MG63 (cell line): ENCODE results near the gene UNC13C. TPM values are rescaled to one million over a fixed set of nuclear protein-coding genes. Genes with fewer than 3 reads are reported as not detected.
A peak's percentile ranks its signal among the peaks of the same experiment; 100 is the strongest.

Experiments
- DNase-seq: peaks from one replicate; pipeline ENCODE4 v3.0.0-alpha.2; 2020
- H3K27me3 ChIP-seq: fragments of 250-450 bp; sonication (Bioruptor Pico); 2 replicates; pipeline ENCODE4 v1.5.1; 2020; ENCODE audit warnings: mild to moderate bottlenecking, moderate library complexity
- H3K36me3 ChIP-seq: fragments of 250-450 bp; sonication (Bioruptor Pico); 2 replicates; pipeline ENCODE4 v1.5.1; 2020; ENCODE audit warnings: mild to moderate bottlenecking, moderate library complexity
- H3K4me3 ChIP-seq: fragments of 250-450 bp; sonication (Bioruptor Pico); 2 replicates; pipeline ENCODE4 v1.5.1; 2020; ENCODE audit warnings: mild to moderate bottlenecking, moderate library complexity
- H3K9me3 ChIP-seq: fragments of 250-450 bp; sonication (Bioruptor Pico); 2 replicates; pipeline ENCODE4 v1.5.1; 2020; ENCODE audit warnings: mild to moderate bottlenecking, moderate library complexity
- total RNA-seq: library from RNA; depleted of rRNA; stranded (reverse); fragments of >200 nt; shearing (Covaris generic); gene quantifications from 2 replicates; pipeline ENCODE4 v1.2.3, GENCODE V29; 2014; ENCODE audit warnings: low replicate concordance

UNC13C gene
- total RNA-seq, 1 experiment from 2014 or later = not detected

DNA sequence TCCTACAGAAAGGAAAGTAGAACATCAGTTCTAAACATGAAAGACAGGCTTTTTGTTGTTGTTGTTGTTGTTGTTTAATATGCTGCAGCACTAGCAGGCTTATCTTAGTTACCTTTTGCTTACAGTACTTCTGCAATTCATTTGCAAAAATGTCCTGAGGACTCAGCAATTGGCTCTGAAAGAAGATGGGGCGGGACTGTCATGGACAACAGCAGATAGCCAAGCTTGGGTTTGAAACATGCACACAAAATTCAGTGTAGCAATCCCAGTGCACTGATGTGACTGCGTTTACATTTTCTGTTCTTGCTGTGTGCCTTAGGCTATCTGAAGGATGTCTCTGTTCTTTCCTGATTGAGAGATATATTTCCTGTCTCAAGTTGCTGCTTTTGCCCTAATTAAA lies 9.2 kb downstream of the UNC13C start:
- no peaks in the 10 kb centered on the region for H3K9me3 ChIP-seq
- no peaks in the 10 kb centered on the region; the same call in none of the 2 replicates for H3K27me3 ChIP-seq
- no peak for DNase-seq
- no peak overlapping the region for H3K4me3 ChIP-seq
- no peaks in the 10 kb centered on the region for H3K36me3 ChIP-seq

DNA sequence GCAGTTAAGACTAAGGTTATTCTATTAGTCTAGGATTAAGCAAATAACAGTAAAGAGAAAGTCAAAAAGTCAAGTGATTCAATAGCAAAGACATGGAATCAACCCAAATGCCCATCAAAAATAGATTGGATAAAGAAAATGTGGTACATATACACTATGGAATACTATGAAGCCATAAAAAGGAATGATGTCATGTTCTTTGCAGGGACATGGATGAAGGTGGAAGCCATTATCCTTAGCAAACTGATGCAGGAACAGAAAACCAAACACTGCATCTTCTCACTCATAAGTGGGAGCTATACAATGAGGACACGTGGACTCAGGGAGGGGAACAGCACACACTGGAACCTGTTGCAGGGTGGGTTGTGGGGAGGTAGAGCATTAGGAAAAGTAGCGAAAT lies 29.0 kb downstream of the UNC13C start:
- H3K9me3 ChIP-seq = no peaks in the 10 kb centered on the region
- H3K27me3 ChIP-seq = 0 out of 2 replicates have a peak, but pooled peaks cover 2% of the 10 kb centered on the region
- DNase-seq = no peak
- no peaks in the 10 kb centered on the region for H3K36me3 ChIP-seq
- no peak overlapping the region for H3K4me3 ChIP-seq

DNA sequence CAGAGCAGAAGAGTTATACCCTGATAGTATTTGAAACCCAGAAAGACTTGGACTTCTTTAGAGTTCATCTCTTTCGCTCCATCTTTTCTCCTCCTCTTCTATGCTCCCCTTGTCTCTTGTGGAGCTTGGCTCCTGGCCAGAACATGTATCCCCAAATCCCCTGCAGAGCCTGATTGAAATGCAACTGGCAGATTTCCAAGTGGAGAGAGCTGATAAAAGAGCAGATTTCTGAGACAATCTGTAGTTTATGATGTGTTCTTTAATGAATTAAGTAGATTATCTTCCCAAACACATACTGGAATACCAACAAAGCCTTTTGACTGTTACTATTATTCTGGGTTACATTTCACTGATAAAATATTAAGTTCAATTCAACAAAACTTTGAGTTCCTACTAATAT lies 33.4 kb downstream of the UNC13C start:
- no peak overlapping the region for H3K4me3 ChIP-seq
- H3K9me3 ChIP-seq = no peaks in the 10 kb centered on the region
- no peak for DNase-seq
- no peaks in the 10 kb centered on the region for H3K36me3 ChIP-seq
- no peaks in the 10 kb centered on the region for H3K27me3 ChIP-seq

DNA sequence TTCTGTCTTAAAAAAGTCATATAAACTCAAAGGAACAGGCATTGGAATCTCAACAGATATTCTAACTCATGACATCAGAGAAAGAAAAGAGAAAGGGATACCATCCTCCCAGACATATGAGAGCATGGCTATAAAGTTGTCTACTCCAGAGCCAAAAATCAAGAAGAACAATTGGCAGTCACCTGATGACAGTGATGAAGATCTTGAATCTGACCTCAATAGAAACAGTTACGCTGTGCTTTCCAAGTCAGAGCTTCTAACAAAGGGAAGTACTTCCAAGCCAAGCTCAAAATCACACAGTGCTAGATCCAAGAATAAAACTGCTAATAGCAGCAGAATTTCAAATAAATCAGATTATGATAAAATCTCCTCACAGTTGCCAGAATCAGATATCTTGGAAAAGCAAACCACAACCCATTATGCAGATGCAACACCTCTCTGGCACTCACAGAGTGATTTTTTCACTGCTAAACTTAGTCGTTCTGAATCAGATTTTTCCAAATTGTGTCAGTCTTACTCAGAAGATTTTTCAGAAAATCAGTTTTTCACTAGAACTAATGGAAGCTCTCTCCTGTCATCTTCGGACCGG lies 35.9 kb downstream of the UNC13C start:
- H3K36me3 ChIP-seq = no peaks in the 10 kb centered on the region
- no peak overlapping the region for H3K4me3 ChIP-seq
- no peaks in the 10 kb centered on the region for H3K9me3 ChIP-seq
- no peaks in the 10 kb centered on the region for H3K27me3 ChIP-seq
- no peak for DNase-seq

DNA sequence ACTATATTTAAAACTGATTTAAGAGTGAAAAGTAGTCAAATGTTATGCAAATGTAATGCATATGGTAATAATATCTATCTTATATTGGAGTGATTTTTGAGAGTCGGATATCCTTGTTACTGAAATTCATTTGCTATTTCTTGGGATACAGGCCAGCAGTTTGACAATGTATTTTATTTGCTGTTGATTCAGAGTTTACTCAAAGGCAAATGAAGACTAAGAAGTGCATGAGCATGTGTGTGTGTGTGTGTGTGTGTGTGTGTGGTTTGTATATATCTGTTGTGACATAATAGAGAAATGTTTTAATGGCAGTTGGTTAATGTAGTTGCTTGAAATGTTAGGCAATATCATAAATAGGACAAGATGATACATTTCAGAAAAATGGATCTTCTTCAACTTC lies 39.0 kb downstream of the UNC13C start:
- Histone ChIP-seq H3K27me3 (no peaks in the 10 kb centered on the region), H3K9me3 (no peaks in the 10 kb centered on the region), H3K36me3 (no peaks in the 10 kb centered on the region), H3K4me3 (no peak overlapping the region)
- DNase-seq = no peak

DNA sequence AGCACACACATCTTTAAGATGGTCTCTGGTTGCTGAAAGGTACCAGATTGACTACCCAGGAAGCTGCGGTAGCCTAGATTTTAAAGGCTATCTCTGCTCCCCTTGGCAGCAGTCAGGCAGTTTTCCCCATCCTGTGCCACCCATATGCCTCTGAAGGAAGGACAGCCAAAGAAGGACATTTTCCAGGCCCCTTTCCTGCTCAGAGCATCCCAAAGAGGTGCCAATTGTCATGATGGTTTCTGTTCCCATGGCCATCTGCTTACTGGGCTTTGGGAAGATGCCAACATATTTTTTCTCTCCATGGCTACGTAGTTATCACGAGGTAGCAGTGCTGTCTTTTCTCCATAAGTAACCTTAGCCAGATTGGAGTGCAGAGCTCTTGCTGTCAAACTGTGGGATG lies 39.7 kb downstream of the UNC13C start:
- H3K36me3 ChIP-seq = no peaks in the 10 kb centered on the region
- H3K27me3 ChIP-seq = no peaks in the 10 kb centered on the region

DNA sequence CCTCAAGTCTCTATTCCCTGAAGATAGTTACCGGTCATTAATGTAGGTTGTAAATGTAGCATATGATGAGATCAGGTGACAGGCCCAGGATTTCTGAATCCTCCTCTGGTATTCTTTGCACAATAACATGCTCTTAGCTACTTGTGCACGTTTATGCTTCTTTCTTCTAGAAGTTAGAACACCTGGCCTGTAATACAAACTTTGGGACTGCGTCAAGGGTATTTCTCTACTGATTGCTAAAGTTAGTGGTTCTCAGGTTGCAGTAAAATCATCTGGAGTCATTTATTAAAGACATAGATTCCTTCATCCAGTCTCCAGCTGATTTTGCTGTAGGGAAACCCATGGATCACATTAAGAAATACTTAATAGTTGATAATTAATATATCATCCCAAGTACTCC lies 48.0 kb downstream of the UNC13C start:
- no peak for DNase-seq
- H3K4me3 ChIP-seq = no peak overlapping the region
- H3K9me3 ChIP-seq = no peaks in the 10 kb centered on the region

More for the DNA sequence above, 39.7 kb downstream of the UNC13C start:
- DNase-seq = no peak
- no peaks in the 10 kb centered on the region for H3K9me3 ChIP-seq
- H3K4me3 ChIP-seq = no peak overlapping the region

DNA sequence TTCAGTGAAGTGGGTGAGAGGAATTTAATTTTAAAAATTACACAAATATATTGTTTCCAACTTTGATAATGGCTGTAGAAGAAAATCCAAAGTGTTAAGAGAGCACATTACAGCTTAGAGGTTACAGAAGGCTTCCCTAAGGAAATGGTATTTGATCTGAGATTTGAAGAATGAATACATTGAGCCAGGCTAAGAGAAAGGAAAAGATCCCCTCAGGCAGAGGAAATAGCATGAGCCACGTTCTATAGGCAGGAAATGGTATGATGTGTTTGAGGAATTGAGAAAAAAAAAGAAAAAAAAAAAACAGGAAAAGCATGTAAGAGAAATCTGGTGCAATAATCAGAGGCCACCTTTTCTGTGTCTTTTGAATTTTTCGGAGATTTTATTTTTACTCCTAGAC lies 48.6 kb downstream of the UNC13C start:
- Histone ChIP-seq H3K4me3 (no peak overlapping the region), H3K27me3 (no peaks in the 10 kb centered on the region), H3K9me3 (no peaks in the 10 kb centered on the region), H3K36me3 (no peaks in the 10 kb centered on the region)
- no peak for DNase-seq

More for the DNA sequence above, 48.0 kb downstream of the UNC13C start:
- no peaks in the 10 kb centered on the region for H3K36me3 ChIP-seq
- H3K27me3 ChIP-seq = no peaks in the 10 kb centered on the region

DNA sequence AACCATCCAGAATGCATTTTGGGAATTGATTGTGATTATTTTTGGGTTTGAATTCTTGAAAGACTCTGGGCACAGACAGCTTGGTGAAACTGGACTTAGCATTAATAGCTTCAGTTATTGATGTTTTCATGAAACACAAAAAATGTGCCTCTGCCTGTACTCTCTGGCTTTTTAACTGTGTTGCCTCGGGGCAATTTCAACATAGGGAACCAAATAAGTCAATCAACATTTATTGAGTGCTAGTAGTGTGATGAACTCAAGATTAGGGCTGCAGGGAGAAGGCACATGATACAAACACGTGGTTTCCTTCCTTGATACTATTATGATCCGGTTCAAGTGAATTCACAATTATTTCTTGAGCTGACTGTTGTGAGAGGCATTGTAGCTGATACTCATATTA lies 50.8 kb downstream of the UNC13C start:
- Histone ChIP-seq H3K36me3 (no peaks in the 10 kb centered on the region), H3K9me3 (no peaks in the 10 kb centered on the region)

DNA sequence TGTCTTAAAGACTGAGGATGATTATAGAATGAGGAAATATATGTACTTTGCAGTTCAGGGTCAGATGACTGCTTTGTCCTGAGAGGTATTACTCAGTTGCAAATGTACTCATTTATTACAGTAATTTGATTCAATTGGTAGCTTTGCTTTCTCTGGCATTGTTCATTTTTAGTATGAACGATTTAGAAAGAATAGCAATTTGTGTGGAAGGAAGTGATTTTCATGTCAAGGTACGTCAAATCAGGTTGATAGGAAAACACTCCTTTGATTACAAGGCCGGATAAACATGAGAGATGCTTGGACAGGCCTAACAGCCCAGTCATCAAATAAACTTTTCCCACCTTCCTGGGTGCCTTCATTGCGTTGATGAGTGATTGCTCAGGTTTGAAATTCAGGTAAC lies 53.8 kb downstream of the UNC13C start:
- no peaks in the 10 kb centered on the region for H3K36me3 ChIP-seq
- no peaks in the 10 kb centered on the region for H3K9me3 ChIP-seq
- no peak for DNase-seq
- H3K4me3 ChIP-seq = no peak overlapping the region
- no peaks in the 10 kb centered on the region for H3K27me3 ChIP-seq

More for the DNA sequence above, 50.8 kb downstream of the UNC13C start:
- no peak overlapping the region for H3K4me3 ChIP-seq
- no peak for DNase-seq
- no peaks in the 10 kb centered on the region for H3K27me3 ChIP-seq

DNA sequence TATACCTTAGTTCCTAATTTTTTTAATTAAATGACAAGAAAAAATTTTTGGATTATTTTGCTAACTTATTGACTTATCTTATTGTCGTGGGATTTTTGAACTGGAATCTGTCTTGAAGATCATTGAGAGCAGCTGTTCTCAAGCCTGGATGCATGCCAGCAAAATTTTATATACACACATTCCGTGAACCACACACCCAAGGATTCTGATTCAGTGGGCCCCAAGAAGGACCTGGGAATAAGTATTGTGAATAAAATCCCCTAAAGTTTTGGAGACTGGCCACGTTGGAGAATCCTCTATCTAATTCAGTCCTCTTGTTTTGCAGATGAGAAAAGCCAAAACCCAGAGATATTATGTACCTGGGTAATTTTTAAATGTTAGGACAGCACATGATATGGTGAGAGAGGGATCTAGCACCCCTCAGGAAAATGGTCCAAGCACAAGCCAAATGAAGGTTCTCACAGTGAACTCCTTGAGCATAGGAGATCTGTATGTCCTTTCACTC lies 55.2 kb downstream of the UNC13C start:
- Histone ChIP-seq H3K27me3 (no peaks in the 10 kb centered on the region), H3K36me3 (no peaks in the 10 kb centered on the region), H3K4me3 (no peak overlapping the region), H3K9me3 (no peaks in the 10 kb centered on the region)
- no peak for DNase-seq

DNA sequence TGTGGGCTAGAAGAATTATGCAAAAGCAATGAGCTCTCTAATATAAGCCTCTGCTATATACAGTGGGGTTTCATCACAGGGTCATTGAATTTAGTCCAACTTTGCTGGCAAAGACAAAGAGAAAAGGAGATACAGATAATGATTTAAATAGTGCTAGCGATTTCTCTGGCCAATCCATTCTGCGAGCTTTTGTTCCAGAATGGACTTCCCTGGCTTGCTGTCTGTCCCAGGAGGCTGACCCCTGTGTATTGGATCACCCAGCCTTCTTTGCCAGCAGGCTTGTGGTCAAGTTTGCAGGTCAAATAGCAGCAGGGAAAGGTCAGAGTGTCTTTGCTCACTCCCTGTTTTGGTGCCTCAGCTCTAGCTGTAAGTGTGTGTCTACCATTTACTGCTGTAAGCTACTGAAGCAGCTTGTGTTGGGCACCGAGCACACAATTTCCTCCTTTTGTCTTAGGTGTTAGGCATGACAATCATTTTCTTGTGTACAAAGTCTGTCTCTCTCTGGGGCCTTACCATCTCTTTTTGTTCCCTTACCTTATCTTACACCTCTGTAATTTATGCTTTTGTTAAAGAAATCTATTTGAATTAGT lies 55.7 kb downstream of the UNC13C start:
- no peak overlapping the region for H3K4me3 ChIP-seq
- no peak for DNase-seq
- no peaks in the 10 kb centered on the region for H3K36me3 ChIP-seq
- H3K9me3 ChIP-seq = no peaks in the 10 kb centered on the region
- H3K27me3 ChIP-seq = no peaks in the 10 kb centered on the region

DNA sequence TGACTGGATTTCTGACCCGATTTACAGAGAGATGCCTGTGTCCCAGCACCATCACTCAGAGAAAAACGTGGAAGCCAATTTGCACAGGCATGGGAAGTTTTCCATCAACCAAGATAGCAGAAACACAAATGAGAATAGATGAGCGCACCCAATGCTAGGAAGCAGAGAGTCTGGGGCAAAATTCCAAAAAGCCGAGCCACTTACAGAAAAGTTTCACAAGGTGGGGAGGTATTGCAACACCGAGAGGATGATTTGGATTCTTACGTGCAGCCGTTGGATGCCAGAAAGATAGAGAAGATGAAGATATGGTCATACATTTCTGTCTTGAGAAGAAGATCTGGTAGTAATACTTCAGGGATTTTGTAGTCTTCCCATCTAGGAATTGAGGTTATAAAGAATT lies 57.4 kb downstream of the UNC13C start:
- H3K36me3 ChIP-seq = no peaks in the 10 kb centered on the region
- no peak for DNase-seq
- no peaks in the 10 kb centered on the region for H3K27me3 ChIP-seq
- H3K4me3 ChIP-seq = no peak overlapping the region
- no peaks in the 10 kb centered on the region for H3K9me3 ChIP-seq

DNA sequence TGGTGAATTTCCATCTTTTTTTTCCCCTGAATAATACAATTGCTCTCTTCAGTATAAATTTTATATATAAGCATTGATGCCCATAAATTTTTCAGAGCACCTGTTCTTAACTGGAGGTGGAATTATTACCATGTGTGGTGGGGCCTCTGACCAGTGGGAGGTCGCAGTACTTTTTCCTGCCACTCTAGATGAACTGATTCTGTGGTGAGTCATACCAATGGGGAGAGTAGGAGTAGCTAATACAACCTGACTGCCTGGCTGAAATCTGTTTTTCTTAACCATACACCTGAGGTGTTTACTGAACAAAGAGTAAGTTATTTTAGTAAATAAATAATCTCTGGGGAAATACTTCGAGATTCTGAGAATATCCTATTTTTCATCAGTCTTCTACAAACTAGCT lies 67.2 kb downstream of the UNC13C start:
- no peaks in the 10 kb centered on the region; the same call in 1 of the 2 replicates for H3K27me3 ChIP-seq
- DNase-seq = no peak
- no peaks in the 10 kb centered on the region for H3K36me3 ChIP-seq
- no peak overlapping the region for H3K4me3 ChIP-seq
- H3K9me3 ChIP-seq = no peaks in the 10 kb centered on the region

DNA sequence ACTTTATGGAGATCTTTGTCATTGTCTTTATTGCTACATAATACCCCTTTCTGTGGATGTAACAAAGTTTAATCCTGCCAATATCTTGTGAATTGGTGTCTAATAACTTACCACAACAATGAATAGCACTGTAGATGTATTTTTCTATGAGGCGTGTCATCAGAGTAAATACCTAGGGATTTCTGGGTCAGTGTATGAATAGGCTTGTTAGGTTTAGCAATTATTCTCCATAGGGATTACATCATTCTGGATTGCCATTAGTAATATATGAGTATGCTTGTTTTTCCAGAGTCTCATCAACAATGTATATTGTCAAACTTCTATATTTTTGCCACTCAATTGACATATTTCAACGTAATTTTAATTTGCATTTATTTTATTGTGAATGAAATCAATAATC lies 67.9 kb downstream of the UNC13C start:
- Histone ChIP-seq H3K9me3 (no peaks in the 10 kb centered on the region), H3K4me3 (no peak overlapping the region), H3K36me3 (no peaks in the 10 kb centered on the region), H3K27me3 (no peaks in the 10 kb centered on the region; the same call in 1 of the 2 replicates)
- DNase-seq = no peak

DNA sequence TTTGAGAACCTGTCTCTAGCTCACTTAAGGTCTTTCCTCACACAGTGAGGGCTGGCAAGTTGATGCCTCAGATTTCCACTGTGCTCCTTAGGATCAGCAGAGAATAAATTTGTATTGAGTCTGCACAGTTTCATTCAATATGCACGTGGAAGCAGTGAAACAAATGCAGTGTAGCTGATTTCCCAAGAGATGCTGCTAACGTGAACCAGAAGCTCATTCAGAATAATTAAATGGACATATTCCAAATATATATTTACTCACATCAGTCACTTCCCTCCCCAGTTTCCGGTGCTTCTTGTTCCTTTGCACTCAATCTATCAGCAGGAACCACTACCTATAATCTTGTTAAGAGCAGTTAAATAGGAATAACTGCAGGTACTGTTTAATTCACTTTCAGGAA lies 86.1 kb downstream of the UNC13C start:
- no peaks in the 10 kb centered on the region for H3K36me3 ChIP-seq
- no peak overlapping the region for H3K4me3 ChIP-seq
- H3K9me3 ChIP-seq = no peaks in the 10 kb centered on the region
- DNase-seq = no peak
- H3K27me3 ChIP-seq = no peaks in the 10 kb centered on the region

DNA sequence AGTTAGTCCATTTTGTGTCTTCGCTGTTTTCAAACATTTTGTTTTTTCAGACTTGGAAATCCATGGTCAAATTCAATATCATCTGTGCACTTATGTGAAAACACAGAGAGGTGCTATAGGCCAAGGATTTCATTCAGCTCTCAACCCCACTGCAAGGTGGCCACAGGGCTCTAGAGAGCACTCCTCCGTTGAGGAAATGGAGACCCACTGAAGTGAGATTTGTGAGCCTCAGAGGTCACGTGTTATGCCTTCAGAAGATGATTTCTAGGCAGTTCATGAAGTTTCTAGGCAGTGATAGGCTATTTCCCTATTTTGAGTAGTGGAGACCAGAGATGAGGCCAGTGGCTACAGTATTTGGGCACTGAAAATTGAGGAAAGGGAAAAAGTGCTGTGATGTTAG lies 88.2 kb downstream of the UNC13C start:
- Histone ChIP-seq H3K9me3 (no peaks in the 10 kb centered on the region), H3K4me3 (no peak overlapping the region), H3K27me3 (no peaks in the 10 kb centered on the region), H3K36me3 (no peaks in the 10 kb centered on the region)
- DNase-seq = no peak

DNA sequence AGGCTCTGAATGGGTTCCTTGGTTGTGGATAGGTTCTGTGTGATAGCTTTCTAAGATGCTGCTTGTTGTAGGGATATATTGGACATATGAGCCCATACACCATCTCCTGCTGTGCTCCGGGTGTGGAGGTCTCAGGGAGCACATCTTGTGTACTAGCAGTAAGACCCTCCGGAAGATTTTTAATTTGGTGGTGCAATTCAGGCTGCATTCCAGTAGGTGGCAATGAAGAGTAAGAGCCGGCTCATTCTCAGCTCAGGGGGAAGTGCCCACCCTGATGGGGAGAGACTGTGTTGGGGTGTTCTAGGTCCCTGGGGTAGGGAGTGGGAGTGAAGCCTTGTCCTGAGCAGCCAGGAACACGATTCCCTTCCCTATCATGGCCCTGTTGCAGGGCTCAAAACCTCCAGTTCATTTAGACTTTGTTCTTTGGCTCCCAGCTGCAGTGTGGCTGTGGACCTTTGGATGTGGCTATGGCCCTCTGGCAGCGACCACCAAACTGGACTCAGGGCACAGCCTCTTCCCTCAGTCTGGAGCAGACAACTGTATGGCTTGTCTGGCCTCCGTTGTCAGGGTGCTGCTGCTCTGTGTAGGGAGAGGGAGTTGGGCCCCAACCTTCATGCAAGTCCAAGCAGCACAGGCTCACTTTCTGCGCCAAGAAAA lies 104.7 kb downstream of the UNC13C start:
- DNase-seq = peak; percentile 3
- no peaks in the 10 kb centered on the region for H3K9me3 ChIP-seq
- no peaks in the 10 kb centered on the region; the same call in 1 of the 2 replicates for H3K27me3 ChIP-seq
- H3K36me3 ChIP-seq = no peaks in the 10 kb centered on the region
- H3K4me3 ChIP-seq = no peak overlapping the region
